ENCODE measurements around the gene TMEM51. TPM values are rescaled to one million over a fixed set of nuclear protein-coding genes. Genes with fewer than 3 reads are reported as not detected.

The TMEM51 gene
- total RNA-seq, 2 experiments from 2014 or later = 0.14 to 0.15 TPM

DNA sequence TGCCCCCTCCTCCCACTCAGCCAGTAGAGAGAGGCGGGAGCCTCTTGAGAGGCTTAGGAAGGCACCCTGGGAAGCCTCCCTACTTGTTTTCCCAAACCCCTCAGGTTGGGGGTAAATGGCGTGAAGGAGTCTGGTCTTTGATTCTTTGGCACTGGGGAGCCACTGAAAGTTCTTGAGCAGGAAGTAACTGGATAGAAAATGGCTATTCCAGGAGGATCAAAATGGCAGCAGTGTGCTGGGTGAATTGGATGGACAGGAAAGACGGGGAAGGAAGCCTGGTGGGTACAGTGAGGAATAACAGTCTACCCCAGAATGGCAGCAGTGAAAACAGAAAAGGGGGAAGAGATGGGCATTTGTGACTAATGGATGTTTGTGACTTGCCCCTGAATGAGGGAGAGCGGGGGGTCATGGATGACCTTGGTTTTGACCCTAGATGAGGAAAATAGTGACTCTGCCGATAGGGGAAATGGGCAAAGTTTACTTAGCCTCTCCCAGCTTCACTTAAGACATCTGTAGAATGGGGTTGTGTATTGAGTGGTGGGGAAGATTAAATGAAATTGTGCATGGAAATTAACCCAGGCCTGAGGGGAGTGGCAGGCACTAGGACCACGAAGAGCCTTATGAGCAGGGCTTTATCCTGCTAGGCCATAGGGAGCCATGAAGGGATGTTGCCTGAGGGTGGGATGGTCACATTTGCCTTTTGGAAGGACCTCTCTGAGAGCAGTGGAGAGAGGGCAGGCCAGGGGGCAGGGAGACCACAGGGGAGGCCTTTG is 32.7 kb downstream of the TMEM51 start:
- CTCF ChIA-PET = no interaction called here
- Mint-ChIP-seq H3K27me3 (ENCODE audit: low read depth) (peaks cover 3% of the 10 kb centered on the region), H3K9me3 (no peaks in the 10 kb centered on the region), H3K36me3 (ENCODE audit: low read depth) (no peaks in the 10 kb centered on the region), H3K4me3 (no peak overlapping the region), H3K27ac (no peak overlapping the region), H3K4me1 (ENCODE audit: low read depth) (no peaks in the 10 kb centered on the region)
- DNase-seq = no peak
- intact Hi-C loops (cut with micrococcal nuclease) = no loop called here

DNA sequence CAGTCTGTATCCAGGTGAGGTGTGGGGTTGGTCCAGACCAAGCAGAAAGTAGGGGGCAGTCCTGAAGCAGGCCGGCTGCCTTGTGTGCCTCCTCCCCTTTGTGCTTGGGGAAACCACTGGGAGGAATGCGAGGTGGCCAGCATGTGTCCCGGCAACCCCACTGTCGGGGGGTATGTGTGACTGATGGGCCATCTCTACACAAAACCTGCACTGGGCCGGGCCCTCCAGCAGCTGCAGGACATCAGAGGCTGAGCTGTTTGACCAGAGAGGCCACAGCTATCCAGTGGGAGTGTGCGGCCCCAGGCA is 33.3 kb downstream of the TMEM51 start:
- no peaks in the 10 kb centered on the region for H3K9me3 Mint-ChIP-seq

DNA sequence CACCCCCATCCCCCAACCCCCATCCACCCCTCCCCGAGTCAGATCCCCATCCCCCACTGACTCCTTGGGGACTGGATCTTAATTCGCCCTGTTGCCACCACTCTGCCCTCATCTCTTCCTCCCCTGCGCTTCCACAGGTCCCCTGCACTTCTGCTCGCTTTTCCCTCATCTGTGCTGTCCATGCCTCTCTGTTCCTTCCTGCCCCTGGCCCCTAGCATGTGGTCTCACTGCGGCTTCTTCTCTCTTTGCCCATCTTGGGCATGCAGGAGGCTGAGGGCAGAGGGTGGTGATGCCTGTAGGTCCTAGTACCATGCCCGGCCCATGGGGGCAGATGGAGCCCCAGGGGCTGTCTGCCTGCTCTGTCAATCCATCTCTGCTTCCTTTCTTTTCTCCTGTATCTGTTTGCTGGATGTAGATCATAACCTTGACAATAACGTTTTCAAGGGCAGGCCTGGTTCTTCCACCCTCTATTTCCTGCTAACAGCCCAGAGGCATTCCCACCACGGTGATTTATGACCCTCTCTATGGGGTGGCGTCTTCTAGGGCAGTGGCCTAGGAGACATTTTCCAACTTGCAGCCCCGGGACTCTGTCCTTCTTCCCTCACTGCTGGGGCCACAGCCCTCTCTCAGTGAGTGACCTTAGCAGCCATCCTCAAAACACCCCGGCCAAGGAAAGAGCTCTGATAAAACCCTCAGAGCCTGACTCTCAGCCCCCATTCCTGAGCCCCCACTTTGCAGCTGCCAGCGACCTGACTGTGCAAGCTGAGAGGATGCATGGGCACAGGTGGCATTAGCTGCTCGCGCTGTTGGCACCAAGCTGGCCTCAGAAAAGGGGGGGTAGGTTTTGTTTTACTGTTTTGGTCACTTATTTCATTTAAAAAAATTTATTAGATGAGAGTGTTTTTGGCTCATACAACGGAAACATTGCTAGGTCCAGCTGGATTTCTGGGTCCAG is 33.9 kb downstream of the TMEM51 start:
- Mint-ChIP-seq H3K4me3 (no peak overlapping the region), H3K9me3 (no peaks in the 10 kb centered on the region), H3K27me3 (ENCODE audit: low read depth) (peaks cover 3% of the 10 kb centered on the region), H3K27ac (no peak overlapping the region), H3K36me3 (ENCODE audit: low read depth) (no peaks in the 10 kb centered on the region), H3K4me1 (ENCODE audit: low read depth) (no peaks in the 10 kb centered on the region)
- intact Hi-C loops (cut with micrococcal nuclease) = no loop called here
- CTCF ChIA-PET = no interaction called here
- DNase-seq = no peak

More for the DNA sequence above, 33.3 kb downstream of the TMEM51 start:
- Mint-ChIP-seq H3K4me3 (no peak overlapping the region), H3K27ac (no peak overlapping the region), H3K27me3 (ENCODE audit: low read depth) (peaks cover 3% of the 10 kb centered on the region), H3K36me3 (ENCODE audit: low read depth) (no peaks in the 10 kb centered on the region), H3K4me1 (ENCODE audit: low read depth) (no peaks in the 10 kb centered on the region)
- no peak for DNase-seq
- intact Hi-C loops (cut with micrococcal nuclease) = no loop called here
- CTCF ChIA-PET = no interaction called here

DNA sequence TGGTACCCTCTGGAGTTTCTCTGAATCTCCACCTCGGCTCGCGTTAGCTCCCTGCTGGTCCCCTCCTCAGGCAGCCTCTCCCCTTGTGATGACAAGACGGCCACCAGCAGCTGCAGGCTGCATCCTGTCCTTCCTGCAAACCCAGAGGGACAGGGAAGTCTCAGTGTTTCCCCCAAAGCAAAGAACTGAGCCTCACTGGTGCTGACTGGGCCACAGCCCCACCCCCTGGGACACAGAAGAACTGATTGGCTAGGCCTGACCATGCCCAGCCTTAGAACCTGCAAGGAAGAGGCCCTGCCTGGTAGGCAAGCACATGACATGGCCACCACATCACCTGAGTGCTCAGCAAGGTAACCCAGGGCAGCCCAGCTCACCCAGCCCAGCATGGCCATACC is 34.6 kb downstream of the TMEM51 start:
- H3K4me1 Mint-ChIP-seq (ENCODE audit: low read depth) = no peaks in the 10 kb centered on the region
- intact Hi-C loops (cut with micrococcal nuclease) = no loop called here
- no peak overlapping the region for H3K4me3 Mint-ChIP-seq
- no peaks in the 10 kb centered on the region for H3K9me3 Mint-ChIP-seq
- H3K27ac Mint-ChIP-seq = no peak overlapping the region
- DNase-seq = no peak
- CTCF ChIA-PET = no interaction called here
- no peaks in the 10 kb centered on the region for H3K36me3 Mint-ChIP-seq (ENCODE audit: low read depth)
- peaks cover 3% of the 10 kb centered on the region for H3K27me3 Mint-ChIP-seq (ENCODE audit: low read depth)

DNA sequence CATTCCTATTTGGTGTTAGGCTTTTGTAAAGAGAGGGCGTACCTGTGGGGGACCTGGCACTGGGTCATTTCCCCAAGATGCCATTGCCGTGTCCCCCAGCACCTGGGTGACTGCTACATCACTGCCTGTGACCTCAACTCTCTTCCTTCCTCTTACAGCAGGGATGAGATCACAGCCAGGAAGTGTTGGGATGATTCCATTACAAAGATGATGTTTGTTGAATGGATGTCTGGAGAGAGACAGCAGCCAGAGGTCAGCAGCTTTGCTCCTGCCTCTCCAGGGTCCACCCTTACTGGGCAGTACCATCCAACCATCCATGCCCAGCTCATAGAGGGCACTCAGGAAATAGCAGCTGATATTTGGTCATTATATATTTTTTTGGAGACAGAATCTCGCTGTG is 35.1 kb downstream of the TMEM51 start:
- CTCF ChIA-PET = interaction anchor here (1.2 kb wide), 1 partner anchor 116 kb away, joined by 3 read pairs; no protein-coding TSS in a partner anchor
- DNase-seq = no peak
- H3K4me1 Mint-ChIP-seq (ENCODE audit: low read depth) = no peaks in the 10 kb centered on the region
- no peaks in the 10 kb centered on the region for H3K9me3 Mint-ChIP-seq
- intact Hi-C loops (cut with micrococcal nuclease) = no loop called here
- H3K36me3 Mint-ChIP-seq (ENCODE audit: low read depth) = no peaks in the 10 kb centered on the region
- H3K4me3 Mint-ChIP-seq = no peak overlapping the region
- no peak overlapping the region for H3K27ac Mint-ChIP-seq
- H3K27me3 Mint-ChIP-seq (ENCODE audit: low read depth) = peaks cover 3% of the 10 kb centered on the region

DNA sequence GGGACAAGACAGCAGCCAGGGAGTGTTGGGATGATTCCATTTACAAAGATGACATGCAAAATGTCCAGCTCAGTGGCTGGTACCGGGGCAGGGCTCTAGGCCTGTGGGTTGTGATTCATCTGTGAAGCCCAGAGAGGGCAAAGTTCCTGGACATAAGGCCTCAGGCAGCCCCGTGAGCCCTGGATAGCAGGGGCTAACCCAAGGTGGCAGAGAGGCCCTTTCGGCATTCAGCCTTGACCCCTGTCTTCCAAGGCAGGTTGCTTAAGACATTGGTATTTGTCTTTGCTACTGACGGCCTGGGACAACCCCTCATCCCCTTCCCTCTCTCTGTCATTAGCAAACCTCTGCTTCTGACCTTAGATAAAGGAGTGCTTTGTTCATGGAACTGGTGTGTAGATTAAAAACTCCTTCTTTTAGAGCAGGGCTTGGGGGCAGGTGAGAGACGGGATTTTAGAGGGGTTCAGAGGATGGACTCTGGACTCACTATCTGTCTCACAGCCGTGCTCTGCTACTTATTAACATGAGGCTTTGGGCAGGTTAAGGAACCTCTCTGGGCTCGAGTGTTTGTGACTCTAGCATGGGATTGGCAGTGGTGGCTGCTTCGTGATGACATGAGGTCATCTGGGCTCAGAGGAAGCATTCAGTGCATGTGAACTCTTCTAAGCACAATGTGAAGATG is 36.3 kb downstream of the TMEM51 start:
- CTCF ChIA-PET = interaction anchor here (1.2 kb wide), 1 partner anchor 115 kb away, joined by 3 read pairs; no protein-coding TSS in a partner anchor
- intact Hi-C loops (cut with micrococcal nuclease) = no loop called here
- H3K4me1 Mint-ChIP-seq (ENCODE audit: low read depth) = no peaks in the 10 kb centered on the region
- no peak overlapping the region for H3K27ac Mint-ChIP-seq
- H3K4me3 Mint-ChIP-seq = no peak overlapping the region
- DNase-seq = no peak
- no peaks in the 10 kb centered on the region for H3K36me3 Mint-ChIP-seq (ENCODE audit: low read depth)
- no peaks in the 10 kb centered on the region for H3K9me3 Mint-ChIP-seq
- no peaks in the 10 kb centered on the region for H3K27me3 Mint-ChIP-seq (ENCODE audit: low read depth)

DNA sequence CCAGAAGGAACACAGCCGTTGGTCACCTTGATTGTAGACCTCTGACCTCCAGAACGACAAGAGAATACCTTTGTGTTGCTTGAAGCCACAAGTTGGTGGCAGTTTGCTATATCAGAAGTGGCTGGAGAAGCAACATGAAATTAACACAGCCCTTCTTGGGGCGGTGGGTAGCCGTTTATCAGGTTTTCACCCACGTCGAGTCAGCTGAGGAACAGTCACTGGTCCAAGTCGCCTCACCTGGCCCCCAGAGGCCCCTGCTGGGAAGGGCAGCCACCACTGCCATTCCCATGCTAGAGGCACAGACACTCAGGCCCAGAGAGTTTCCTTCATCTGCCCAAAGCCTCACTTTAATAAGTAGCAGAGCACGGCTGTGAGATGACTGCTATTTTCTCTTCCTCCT is 37.7 kb downstream of the TMEM51 start:
- Mint-ChIP-seq H3K4me3 (no peak overlapping the region), H3K36me3 (ENCODE audit: low read depth) (no peaks in the 10 kb centered on the region), H3K27me3 (ENCODE audit: low read depth) (no peaks in the 10 kb centered on the region), H3K9me3 (no peaks in the 10 kb centered on the region), H3K27ac (no peak overlapping the region), H3K4me1 (ENCODE audit: low read depth) (no peaks in the 10 kb centered on the region)
- intact Hi-C loops (cut with micrococcal nuclease) = no loop called here
- no peak for DNase-seq
- CTCF ChIA-PET = no interaction called here

DNA sequence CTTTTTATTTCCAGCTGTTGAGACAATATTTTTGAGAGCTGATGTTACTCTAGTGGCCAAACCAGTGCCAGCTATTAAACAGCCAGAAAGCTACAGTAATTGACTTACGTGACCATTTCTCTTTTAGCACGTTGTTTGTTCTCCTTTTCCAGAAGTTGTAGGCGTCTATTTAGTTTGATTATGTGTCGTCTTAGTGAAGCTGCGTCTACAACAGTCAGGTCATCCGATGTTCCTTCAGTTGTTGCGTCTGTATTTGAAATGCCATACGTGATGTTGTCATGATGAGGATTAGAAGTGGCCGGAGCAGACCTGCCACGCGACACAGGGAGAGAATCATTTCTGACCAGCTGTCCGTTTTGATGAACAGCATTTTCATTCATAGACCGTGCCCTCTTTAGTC is 38.2 kb downstream of the TMEM51 start:
- intact Hi-C loops (cut with micrococcal nuclease) = no loop called here
- H3K4me3 Mint-ChIP-seq = no peak overlapping the region
- no peaks in the 10 kb centered on the region for H3K36me3 Mint-ChIP-seq (ENCODE audit: low read depth)
- CTCF ChIA-PET = no interaction called here
- no peaks in the 10 kb centered on the region for H3K27me3 Mint-ChIP-seq (ENCODE audit: low read depth)
- H3K9me3 Mint-ChIP-seq = no peaks in the 10 kb centered on the region
- no peak overlapping the region for H3K27ac Mint-ChIP-seq
- H3K4me1 Mint-ChIP-seq (ENCODE audit: low read depth) = no peaks in the 10 kb centered on the region
- no peak for DNase-seq

DNA sequence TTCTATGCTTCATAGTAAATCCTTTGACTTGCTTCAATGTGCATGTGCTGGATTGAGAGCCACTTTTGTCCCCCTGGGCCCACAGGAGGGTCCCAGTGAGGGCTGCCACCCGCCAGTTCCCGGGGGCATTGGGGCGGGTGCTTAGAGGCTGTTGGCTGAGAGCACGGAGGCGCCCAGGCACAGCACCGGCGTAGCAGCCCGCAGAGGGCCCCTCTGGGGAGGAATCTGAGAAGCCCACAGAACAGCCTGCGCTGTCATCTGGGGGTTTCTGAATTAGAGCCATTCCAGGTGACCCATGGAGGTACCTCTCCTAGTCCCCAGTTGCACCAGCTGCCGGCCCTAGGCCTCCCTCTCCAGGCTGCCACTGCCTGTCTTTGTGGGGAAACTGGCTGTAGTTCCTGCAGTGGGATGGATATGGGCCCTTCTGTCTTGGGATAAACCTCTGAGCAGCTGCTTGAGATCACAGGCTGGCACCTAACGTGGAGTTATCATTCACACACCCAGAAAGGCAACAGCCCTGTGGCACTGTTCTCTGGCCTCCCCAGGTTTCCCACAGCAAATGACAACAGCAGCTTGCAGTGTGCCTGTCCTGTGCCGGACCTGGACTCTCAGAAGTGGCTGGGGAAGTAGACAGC is 39.5 kb downstream of the TMEM51 start:
- Mint-ChIP-seq H3K9me3 (no peaks in the 10 kb centered on the region), H3K27ac (no peak overlapping the region), H3K27me3 (ENCODE audit: low read depth) (no peaks in the 10 kb centered on the region), H3K36me3 (ENCODE audit: low read depth) (no peaks in the 10 kb centered on the region), H3K4me1 (ENCODE audit: low read depth) (no peaks in the 10 kb centered on the region), H3K4me3 (no peak overlapping the region)
- intact Hi-C loops (cut with micrococcal nuclease) = no loop called here
- CTCF ChIA-PET = no interaction called here
- DNase-seq = no peak

DNA sequence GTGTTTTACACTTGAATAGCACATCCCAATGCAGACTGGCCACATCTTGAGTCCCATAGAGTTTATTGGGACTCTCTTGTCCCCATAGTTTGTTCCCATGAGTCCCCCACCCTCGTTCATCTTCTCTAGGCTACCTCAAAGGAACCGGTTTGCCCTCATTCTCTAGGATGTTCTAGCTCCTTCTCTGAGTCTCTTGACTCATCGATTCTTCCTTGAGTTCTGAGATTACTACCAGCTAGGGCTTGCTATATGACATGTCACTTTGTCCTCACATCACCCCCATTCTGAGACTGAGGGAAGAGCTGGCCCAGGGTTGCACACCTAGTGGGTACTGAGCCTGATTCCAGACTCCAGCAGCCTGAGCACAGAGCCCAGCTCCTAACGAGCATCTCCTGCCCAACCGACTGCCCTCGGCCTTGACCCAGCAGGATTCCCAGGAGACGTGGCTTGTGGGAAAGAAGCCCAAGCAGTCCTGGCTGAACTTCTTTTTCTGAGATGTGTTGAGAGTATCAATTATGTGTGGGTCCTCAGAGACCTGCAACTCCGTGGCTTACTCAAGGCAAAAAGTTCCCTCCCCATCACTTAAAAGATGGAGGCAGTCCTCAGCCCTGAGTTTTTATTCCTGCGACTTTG is 42.0 kb downstream of the TMEM51 start:
- Mint-ChIP-seq H3K27me3 (ENCODE audit: low read depth) (no peaks in the 10 kb centered on the region), H3K36me3 (ENCODE audit: low read depth) (no peaks in the 10 kb centered on the region), H3K9me3 (no peaks in the 10 kb centered on the region), H3K27ac (no peak overlapping the region), H3K4me1 (ENCODE audit: low read depth) (no peaks in the 10 kb centered on the region), H3K4me3 (no peak overlapping the region)
- CTCF ChIA-PET = no interaction called here
- DNase-seq = no peak
- intact Hi-C loops (cut with micrococcal nuclease) = loop anchor here (2.0 kb wide), 1 partner anchor 77 kb away; no protein-coding TSS in a partner anchor

DNA sequence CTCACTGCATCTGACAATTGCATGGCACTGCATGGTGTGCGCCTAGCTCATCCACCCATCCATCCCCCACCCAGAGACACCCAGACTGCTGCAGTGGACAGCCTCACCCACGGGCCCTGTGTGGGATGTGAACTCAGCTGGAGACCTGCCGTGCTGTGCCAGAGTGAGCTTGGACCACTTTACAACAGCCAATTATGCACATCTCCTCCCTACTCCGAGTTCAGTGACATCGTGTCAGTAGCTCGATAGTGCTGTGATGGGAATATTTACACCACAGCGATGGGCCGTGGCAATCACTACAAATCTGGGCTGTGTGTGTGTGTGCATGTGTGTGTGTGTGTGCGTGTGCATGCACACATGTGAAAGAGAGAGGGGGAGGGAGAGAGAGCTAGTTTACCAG is 42.5 kb downstream of the TMEM51 start:
- Mint-ChIP-seq H3K27ac (no peak overlapping the region), H3K4me1 (ENCODE audit: low read depth) (no peaks in the 10 kb centered on the region), H3K36me3 (ENCODE audit: low read depth) (no peaks in the 10 kb centered on the region), H3K4me3 (no peak overlapping the region), H3K27me3 (ENCODE audit: low read depth) (no peaks in the 10 kb centered on the region), H3K9me3 (no peaks in the 10 kb centered on the region)
- no peak for DNase-seq
- intact Hi-C loops (cut with micrococcal nuclease) = no loop called here
- CTCF ChIA-PET = no interaction called here
